ENCODE data around the gene RCE1. TPM values are rescaled to one million over a fixed set of nuclear protein-coding genes. Genes with fewer than 3 reads are reported as not detected.
A peak's percentile ranks its signal among the peaks of the same experiment; 100 is the strongest.

RCE1 gene
- total RNA-seq, 2 experiments from 2014 or later: 60.1 to 63.0 TPM

DNA sequence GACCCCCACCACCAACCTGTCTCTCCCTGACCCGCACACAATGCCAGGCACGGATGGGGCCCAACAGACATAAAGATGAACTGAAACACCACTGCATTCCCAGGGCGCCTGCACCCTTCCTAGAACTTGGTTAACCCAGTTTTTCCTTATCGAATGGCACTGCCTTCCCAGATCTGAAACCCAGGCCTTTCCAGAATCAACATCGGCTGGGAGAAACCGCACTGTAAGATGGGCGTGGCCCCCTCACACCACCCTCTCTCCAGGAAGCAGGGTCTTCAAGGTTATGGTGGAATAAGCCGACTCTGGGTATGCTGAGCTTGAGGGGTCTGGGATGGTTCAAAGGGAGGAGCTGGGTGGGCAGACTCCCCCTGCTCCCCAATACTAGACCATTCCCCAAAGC lies 36.8 kb downstream of the RCE1 start:
- Histone ChIP-seq H3K4me1 (ENCODE audit: insufficient read depth, low read length) (peaks cover 13% of the 10 kb centered on the region), H3K27me3 (ENCODE audit: control insufficient read depth in 1 of 2, insufficient read depth in 2 of 2, low read length in 2 of 2) (no peaks in the 10 kb centered on the region), H3K9me3 (ENCODE audit: control insufficient read depth in 1 of 2, insufficient read depth in 1 of 2, low read length in 2 of 2) (no peaks in the 10 kb centered on the region), H3K36me3 (ENCODE audit: insufficient read depth, low read length) (no peaks in the 10 kb centered on the region), H3K27ac (ENCODE audit: low read depth in 1 of 2, low read length in 2 of 2) (no peak overlapping the region), H3K4me3 (ENCODE audit: low read length) (no peak overlapping the region)
- Mint-ChIP-seq H3K27ac (no peak overlapping the region), H3K9me3 (no peaks in the 10 kb centered on the region), H3K36me3 (ENCODE audit: low read depth) (no peaks in the 10 kb centered on the region), H3K27me3 (no peaks in the 10 kb centered on the region), H3K4me1 (ENCODE audit: low read depth) (peaks cover 14% of the 10 kb centered on the region), H3K4me3 (no peak overlapping the region)
- ChIA-PET CTCF (no interaction called here), POLR2A (no interaction called here)
- TF ChIP-seq, protein P1, sequence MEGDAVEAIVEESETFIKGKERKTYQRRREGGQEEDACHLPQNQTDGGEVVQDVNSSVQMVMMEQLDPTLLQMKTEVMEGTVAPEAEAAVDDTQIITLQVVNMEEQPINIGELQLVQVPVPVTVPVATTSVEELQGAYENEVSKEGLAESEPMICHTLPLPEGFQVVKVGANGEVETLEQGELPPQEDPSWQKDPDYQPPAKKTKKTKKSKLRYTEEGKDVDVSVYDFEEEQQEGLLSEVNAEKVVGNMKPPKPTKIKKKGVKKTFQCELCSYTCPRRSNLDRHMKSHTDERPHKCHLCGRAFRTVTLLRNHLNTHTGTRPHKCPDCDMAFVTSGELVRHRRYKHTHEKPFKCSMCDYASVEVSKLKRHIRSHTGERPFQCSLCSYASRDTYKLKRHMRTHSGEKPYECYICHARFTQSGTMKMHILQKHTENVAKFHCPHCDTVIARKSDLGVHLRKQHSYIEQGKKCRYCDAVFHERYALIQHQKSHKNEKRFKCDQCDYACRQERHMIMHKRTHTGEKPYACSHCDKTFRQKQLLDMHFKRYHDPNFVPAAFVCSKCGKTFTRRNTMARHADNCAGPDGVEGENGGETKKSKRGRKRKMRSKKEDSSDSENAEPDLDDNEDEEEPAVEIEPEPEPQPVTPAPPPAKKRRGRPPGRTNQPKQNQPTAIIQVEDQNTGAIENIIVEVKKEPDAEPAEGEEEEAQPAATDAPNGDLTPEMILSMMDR (IDR thresholded peaks at IDR 0.05): no peak
- DNase-seq: no peak
- ATAC-seq (ENCODE audit: poor library complexity): no peak
- intact Hi-C loops (cut with DNase I, micrococcal nuclease): no loop called here

DNA sequence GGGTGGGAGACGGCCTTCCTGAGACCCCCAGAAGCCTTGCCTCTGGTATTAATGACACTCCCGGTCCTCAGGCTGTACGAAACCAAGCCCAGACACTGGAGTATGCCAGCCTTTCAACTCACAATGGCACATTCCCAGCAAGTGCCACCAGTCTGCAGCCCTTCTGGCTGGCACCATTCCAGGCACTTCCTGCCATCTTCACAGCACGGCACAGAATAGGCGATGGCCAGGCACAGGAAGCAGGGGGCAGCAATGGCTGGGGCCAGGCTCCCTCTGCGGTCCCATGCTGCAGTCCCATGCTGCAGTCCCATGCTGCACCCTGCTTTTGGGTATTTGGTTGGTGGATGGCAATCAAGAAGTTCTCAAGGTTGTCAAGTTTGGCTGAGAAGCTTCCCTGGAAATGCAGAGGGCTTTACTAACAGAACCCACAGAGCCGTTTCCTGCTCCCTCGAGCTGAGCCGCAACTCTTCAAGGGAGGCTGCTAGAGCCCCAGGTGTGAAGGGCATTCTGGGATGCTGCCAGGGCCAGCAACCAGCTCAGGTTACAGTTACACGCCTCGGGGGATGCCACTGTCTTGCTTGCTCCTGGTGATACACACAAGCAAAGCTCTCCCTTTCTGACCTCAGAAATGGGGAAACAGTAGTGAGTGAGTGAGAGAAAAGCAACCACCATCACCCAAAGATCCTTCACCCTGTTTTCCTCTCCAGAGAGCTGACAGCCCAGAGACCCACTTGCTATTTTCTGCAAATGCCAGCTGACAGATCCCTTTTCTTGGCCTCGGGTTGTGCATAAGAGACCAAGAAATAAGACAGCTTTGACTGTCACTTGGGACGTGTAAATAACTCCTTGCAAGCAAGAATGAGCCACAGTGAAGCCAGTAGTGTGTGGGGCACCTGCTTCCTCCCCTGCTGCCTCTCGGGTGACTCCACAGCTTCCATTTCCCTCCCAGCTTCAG lies 37.5 kb downstream of the RCE1 start:
- CTCF ChIA-PET: no interaction called here
- peaks cover 13% of the 10 kb centered on the region for H3K4me1 ChIP-seq (ENCODE audit: insufficient read depth, low read length)
- H3K27ac ChIP-seq (ENCODE audit: low read depth in 1 of 2, low read length in 2 of 2): no peak overlapping the region
- H3K4me1 Mint-ChIP-seq (ENCODE audit: low read depth): peaks cover 14% of the 10 kb centered on the region
- no peaks in the 10 kb centered on the region for H3K36me3 ChIP-seq (ENCODE audit: insufficient read depth, low read length)
- H3K27me3 Mint-ChIP-seq: no peaks in the 10 kb centered on the region
- no peaks in the 10 kb centered on the region for H3K9me3 Mint-ChIP-seq
- intact Hi-C loops (cut with DNase I, micrococcal nuclease): no loop called here
- DNase-seq: peak in 5 of 14 experiments; percentile 13 to 40 (median 18)
- POLR2A ChIA-PET: interaction anchor here (1.2 to 1.4 kb wide), 2 partner anchors 37 to 203 kb away, joined by 5 to 8 read pairs; partner anchors contain the start of genes RBM4B and RCE1
- TF ChIP-seq, protein P1 (IDR thresholded peaks at IDR 0.05): no peak
- no peak overlapping the region for H3K4me3 ChIP-seq (ENCODE audit: low read length)
- no peaks in the 10 kb centered on the region for H3K9me3 ChIP-seq (ENCODE audit: control insufficient read depth in 1 of 2, insufficient read depth in 1 of 2, low read length in 2 of 2)
- H3K36me3 Mint-ChIP-seq (ENCODE audit: low read depth): no peaks in the 10 kb centered on the region
- peak; percentile 68 for ATAC-seq (ENCODE audit: poor library complexity)
- H3K4me3 Mint-ChIP-seq: no peak overlapping the region
- H3K27ac Mint-ChIP-seq: no peak overlapping the region
- no peaks in the 10 kb centered on the region for H3K27me3 ChIP-seq (ENCODE audit: control insufficient read depth in 1 of 2, insufficient read depth in 2 of 2, low read length in 2 of 2)

DNA sequence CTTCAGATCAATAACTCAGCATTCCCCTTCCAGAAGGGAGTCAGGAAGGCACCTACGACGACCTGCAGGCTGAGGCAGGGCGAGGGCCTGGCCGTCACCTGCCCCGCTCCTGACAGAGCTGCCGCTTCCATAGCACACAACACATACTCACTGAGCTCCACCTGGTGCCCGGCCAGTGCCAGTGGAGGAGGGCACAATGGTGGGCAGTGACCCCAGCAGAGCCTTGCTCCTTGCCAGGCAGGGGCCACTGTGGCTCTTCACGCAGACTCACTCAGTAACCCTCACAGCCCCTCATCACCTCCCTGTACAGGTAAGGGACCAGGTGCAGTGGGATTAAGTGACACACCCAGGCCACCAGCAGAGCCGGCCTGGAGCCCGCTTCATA lies 38.2 kb downstream of the RCE1 start:
- Histone ChIP-seq H3K27me3 (ENCODE audit: control insufficient read depth in 1 of 2, insufficient read depth in 2 of 2, low read length in 2 of 2) (no peaks in the 10 kb centered on the region), H3K4me1 (ENCODE audit: insufficient read depth, low read length) (peaks cover 13% of the 10 kb centered on the region), H3K4me3 (ENCODE audit: low read length) (no peak overlapping the region), H3K36me3 (ENCODE audit: insufficient read depth, low read length) (no peaks in the 10 kb centered on the region), H3K27ac (ENCODE audit: low read depth in 1 of 2, low read length in 2 of 2) (no peak overlapping the region), H3K9me3 (ENCODE audit: control insufficient read depth in 1 of 2, insufficient read depth in 1 of 2, low read length in 2 of 2) (no peaks in the 10 kb centered on the region)
- ChIA-PET POLR2A (interaction anchor here (0.6 to 1.4 kb wide), 3 partner anchors 8 to 203 kb away, joined by 4 to 8 read pairs (median 5); partner anchors contain the start of genes RBM4B and RCE1), CTCF (no interaction called here)
- Mint-ChIP-seq H3K27me3 (no peaks in the 10 kb centered on the region), H3K27ac (no peak overlapping the region), H3K36me3 (ENCODE audit: low read depth) (no peaks in the 10 kb centered on the region), H3K9me3 (no peaks in the 10 kb centered on the region), H3K4me1 (ENCODE audit: low read depth) (peaks cover 14% of the 10 kb centered on the region), H3K4me3 (no peak overlapping the region)
- intact Hi-C loops (cut with DNase I, micrococcal nuclease): no loop called here
- DNase-seq (no peak), ATAC-seq (ENCODE audit: poor library complexity) (no peak)
- TF ChIP-seq, protein P1 (IDR thresholded peaks at IDR 0.05): no peak

Measured in CD4-positive, alpha-beta T cell (primary cell).